H1 (cell line): ENCODE data around the gene ABCA13. TPM values are rescaled to one million over a fixed set of nuclear protein-coding genes. Genes with fewer than 3 reads are reported as not detected.

ENCODE experiments used
- CTCF ChIA-PET: fragments of 300-600 bp; sonication (Branson Sonifier 250); formaldehyde crosslinking; loops from one replicate; lab custom pipeline; 2021; ENCODE audit not compliant: partially characterized antibody; lab: Charles Lee
- POLR2A ChIA-PET: fragments of 300-600 bp; sonication (Branson Sonifier 250); formaldehyde crosslinking; loops from one replicate; lab custom pipeline; 2021; ENCODE audit warnings: inconsistent platforms; ENCODE audit not compliant: partially characterized antibody; lab: Charles Lee
- DNase-seq, 2 experiments: peaks; one replicate each; pipeline versions ENCODE4 v3.0.0 to v3.0.0-alpha.2; 2010 to 2022; ENCODE audit warnings: low spot score in 2 of 2, low read depth in 1 of 2, mixed read lengths in 1 of 2
- FAIRE-seq: peaks from 2 replicates; lab custom pipeline; 2011; peaks lifted over from hg19 to GRCh38; lab: Jason Lieb, UNC
- H2AFZ ChIP-seq: 2 replicates; pipeline ENCODE4 v1.8.1; 2012; ENCODE audit warnings: low read length, inconsistent platforms
- H2AK5ac ChIP-seq: 2 replicates; pipeline ENCODE4 v1.6.1; 2013; ENCODE audit warnings: low read depth, low read length
- H2BK120ac ChIP-seq: replicated peaks from 2 replicates; pipeline ENCODE3; 2013; ENCODE audit warnings: low read depth, low read length, inconsistent platforms
- H2BK12ac ChIP-seq: 2 replicates; pipeline ENCODE4 v1.6.1; 2013; ENCODE audit warnings: low read depth, low read length
- H2BK15ac ChIP-seq: 2 replicates; pipeline ENCODE4 v1.6.1; 2013; ENCODE audit warnings: low read length
- H2BK20ac ChIP-seq: 2 replicates; pipeline ENCODE4 v1.6.1; 2013; ENCODE audit warnings: low read length
- H2BK5ac ChIP-seq: 2 replicates; pipeline ENCODE4 v1.6.1; 2013; ENCODE audit warnings: low read depth, low read length
- H3K14ac ChIP-seq: 2 replicates; pipeline ENCODE4 v1.6.1; 2013; ENCODE audit warnings: inconsistent platforms; ENCODE audit not compliant: insufficient read length
- H3K18ac ChIP-seq: 2 replicates; pipeline ENCODE4 v1.6.1; 2013; ENCODE audit warnings: low read length; ENCODE audit errors: extremely low read depth
- H3K23ac ChIP-seq: 2 replicates; pipeline ENCODE4 v1.6.1; 2013; ENCODE audit warnings: inconsistent platforms; ENCODE audit not compliant: insufficient read length
- H3K23me2 ChIP-seq: 2 replicates; pipeline ENCODE4 v1.6.1; 2013; ENCODE audit warnings: low read depth, low read length
- H3K27ac ChIP-seq: 2 replicates; pipeline ENCODE4 v1.6.1; 2011; ENCODE audit warnings: low read depth, low read length, inconsistent platforms
- H3K27me3 ChIP-seq, 4 experiments: replicated peaks in 1 of 4; 1 replicate in 1 of 4; 2 replicates in 3 of 4; pipeline versions ENCODE4 v1.6.1 to v1.8.1; 2011 to 2013; ENCODE audit warnings: low read length in 3 of 4, mild to moderate bottlenecking in 3 of 4, inconsistent platforms in 2 of 4, mixed read lengths in 2 of 4, moderate library complexity in 1 of 4; ENCODE audit not compliant: control insufficient read depth in 3 of 4, insufficient read depth in 3 of 4; ENCODE audit errors: extremely low read depth in 1 of 4
- H3K36me3 ChIP-seq, 4 experiments: 2 replicates each; pipeline versions ENCODE4 v1.6.1 to v1.8.1; 2011 to 2013; ENCODE audit warnings: mild to moderate bottlenecking in 4 of 4, low read length in 3 of 4, moderate library complexity in 2 of 4, control low read depth in 1 of 4, inconsistent platforms in 1 of 4; ENCODE audit not compliant: insufficient read depth in 4 of 4, control insufficient read depth in 2 of 4
- H3K4ac ChIP-seq: replicated peaks from 2 replicates; pipeline ENCODE3; 2013; ENCODE audit warnings: low read length, low read depth, mixed read lengths, inconsistent platforms; ENCODE audit not compliant: insufficient read length
- H3K4me1 ChIP-seq, 4 experiments: replicated peaks in 1 of 4; 1 replicate in 1 of 4; 2 replicates in 3 of 4; pipeline versions ENCODE4 v1.6.1 to v1.8.1; 2011 to 2013; ENCODE audit warnings: low read length in 3 of 4, inconsistent platforms in 2 of 4, mixed read lengths in 1 of 4; ENCODE audit not compliant: insufficient read depth in 4 of 4, control insufficient read depth in 3 of 4
- H3K4me2 ChIP-seq, 2 experiments: 2 replicates each; pipeline versions ENCODE4 v1.6.1 to v1.8.1; 2011 to 2013; ENCODE audit warnings: low read depth in 2 of 2, low read length in 2 of 2, control low read depth in 1 of 2, inconsistent platforms in 1 of 2, mild to moderate bottlenecking in 1 of 2; ENCODE audit not compliant: insufficient read depth in 1 of 2
- H3K4me3 ChIP-seq, 4 experiments: fragments of 200-600, 300-600 bp in 1 of 4; sonication (generic), shearing (Covaris generic), sonication (Bioruptor Twin) in 1 of 4; 2 replicates each; pipeline versions ENCODE4 v1.5.1 to v1.8.1; 2011 to 2016; ENCODE audit warnings: low read length in 4 of 4, low read depth in 3 of 4, control low read depth in 2 of 4, inconsistent platforms in 2 of 4, mild to moderate bottlenecking in 2 of 4, mixed read lengths in 1 of 4, moderate library complexity in 1 of 4; ENCODE audit not compliant: insufficient read depth in 2 of 4; ENCODE audit errors: extremely low read depth in 1 of 4
- H3K56ac ChIP-seq: replicated peaks from 2 replicates; pipeline ENCODE3; 2013; ENCODE audit warnings: low read depth, mild to moderate bottlenecking, mixed read lengths, low read length, inconsistent platforms; ENCODE audit not compliant: insufficient read length
- H3K79me1 ChIP-seq: 2 replicates; pipeline ENCODE4 v1.6.1; 2013; ENCODE audit warnings: low read depth, low read length, control low read depth
- H3K79me2 ChIP-seq, 2 experiments: 2 replicates each; pipeline versions ENCODE4 v1.6.1 to v1.8.1; 2012 to 2013; ENCODE audit warnings: low read length in 2 of 2, mild to moderate bottlenecking in 2 of 2, inconsistent platforms in 1 of 2; ENCODE audit not compliant: insufficient read depth in 2 of 2, control insufficient read depth in 1 of 2
- H3K9ac ChIP-seq, 4 experiments: replicated peaks in 1 of 4; 1 replicate in 1 of 4; 2 replicates in 3 of 4; pipeline versions ENCODE4 v1.6.1 to v1.8.1; 2011 to 2013; ENCODE audit warnings: low read depth in 3 of 4, low read length in 3 of 4, control low read depth in 2 of 4, mild to moderate bottlenecking in 2 of 4, moderate library complexity in 2 of 4, inconsistent platforms in 1 of 4; ENCODE audit errors: extremely low read depth in 1 of 4
- H3K9me3 ChIP-seq, 2 experiments: 2 replicates each; pipeline versions ENCODE4 v1.6.1 to v1.8.1; 2012 to 2013; ENCODE audit warnings: mild to moderate bottlenecking in 2 of 2, moderate library complexity in 2 of 2, control low read depth in 1 of 2, inconsistent platforms in 1 of 2, low read depth in 1 of 2, low read length in 1 of 2, mixed read lengths in 1 of 2; ENCODE audit not compliant: insufficient read depth in 2 of 2
- H4K20me1 ChIP-seq, 2 experiments: replicated peaks in 1 of 2; 2 replicates each; pipeline versions ENCODE3 to v1.8.1; 2011 to 2013; ENCODE audit warnings: inconsistent platforms in 2 of 2, low read length in 2 of 2, mild to moderate bottlenecking in 1 of 2; ENCODE audit not compliant: insufficient read depth in 2 of 2, control insufficient read depth in 1 of 2
- H4K5ac ChIP-seq: 2 replicates; pipeline ENCODE4 v1.6.1; 2013; ENCODE audit warnings: low read length, low read depth, mixed read lengths, inconsistent platforms; ENCODE audit not compliant: insufficient read length
- H4K8ac ChIP-seq: 2 replicates; pipeline ENCODE4 v1.8.0; 2013; ENCODE audit warnings: mild to moderate bottlenecking, moderate library complexity, low read length, inconsistent platforms; ENCODE audit not compliant: insufficient read depth; ENCODE audit errors: extremely low read depth
- H4K91ac ChIP-seq: replicated peaks from 2 replicates; pipeline ENCODE3; 2013; ENCODE audit warnings: low read length, mixed read lengths, inconsistent platforms; ENCODE audit not compliant: insufficient read length
- CEBPB ChIP-seq: IDR thresholded peaks from 2 replicates; pipeline ENCODE4 v1.6.1; 2012; ENCODE audit warnings: low read depth, low read length
- E2F6 ChIP-seq: IDR thresholded peaks from 2 replicates; pipeline ENCODE4 v1.6.1; 2012; ENCODE audit warnings: inconsistent platforms
- EP300 ChIP-seq, 2 experiments: IDR thresholded peaks; 1 replicate in 1 of 2; 2 replicates in 1 of 2; pipeline ENCODE4 v1.6.1; 2011 to 2012; ENCODE audit warnings: low read depth in 2 of 2, low read length in 2 of 2, mild to moderate bottlenecking in 2 of 2, borderline replicate concordance in 1 of 2, inconsistent platforms in 1 of 2, moderate library complexity in 1 of 2
- FOSL1 ChIP-seq: IDR thresholded peaks from 2 replicates; pipeline ENCODE4 v1.6.1; 2011; ENCODE audit warnings: mild to moderate bottlenecking, low read depth, low read length, moderate library complexity; ENCODE audit not compliant: insufficient read depth
- GABPA ChIP-seq: IDR thresholded peaks from 2 replicates; pipeline ENCODE4 v1.6.1; 2011; ENCODE audit warnings: mild to moderate bottlenecking, low read length, moderate library complexity, borderline replicate concordance; ENCODE audit not compliant: insufficient read depth
- GTF2F1 ChIP-seq: IDR thresholded peaks from 2 replicates; pipeline ENCODE4 v1.6.1; 2012; ENCODE audit warnings: low read depth, low read length, improper control_type of control experiment, borderline replicate concordance
- HDAC6 ChIP-seq: IDR thresholded peaks from one replicate; pipeline ENCODE4 v1.7.1; 2012; ENCODE audit warnings: low read depth, mild to moderate bottlenecking, inconsistent platforms, low read length, moderate library complexity
- JUND ChIP-seq: IDR thresholded peaks from 2 replicates; pipeline ENCODE4 v1.6.1; 2011; ENCODE audit warnings: mild to moderate bottlenecking, improper control_type of control experiment, low read length
- KDM4A ChIP-seq: IDR thresholded peaks from one replicate; pipeline ENCODE4 v1.7.1; 2012; ENCODE audit warnings: low read depth, mild to moderate bottlenecking, moderate library complexity, low read length, inconsistent platforms; ENCODE audit not compliant: severe bottlenecking
- MAFK ChIP-seq: IDR thresholded peaks from 2 replicates; pipeline ENCODE4 v1.6.1; 2012; ENCODE audit warnings: low read depth, mild to moderate bottlenecking, improper control_type of control experiment, low read length
- POLR2A ChIP-seq, 2 experiments: IDR thresholded peaks; 1 replicate in 1 of 2; 2 replicates in 1 of 2; pipeline ENCODE4 v1.6.1; 2011; ENCODE audit warnings: low read depth in 2 of 2, low read length in 2 of 2, mild to moderate bottlenecking in 2 of 2; ENCODE audit errors: control extremely low read depth in 1 of 2
- USF2 ChIP-seq: IDR thresholded peaks from 2 replicates; pipeline ENCODE4 v1.6.1; 2011; ENCODE audit warnings: low read length, improper control_type of control experiment
- WGBS, 2 experiments: shearing (Covaris generic) in 1 of 2; methylation state at CpG; one replicate each; pipeline versions ENCODE4 v1.1.6 to v1.1.7; 2013 to 2015; ENCODE audit warnings: low lambda C conversion rate in 2 of 2, mixed read lengths in 2 of 2, inconsistent platforms in 1 of 2, low coverage in 1 of 2, missing lambda C conversion rate in 1 of 2; ENCODE audit not compliant: insufficient replicate concordance in 2 of 2, insufficient coverage in 1 of 2, insufficient read length in 1 of 2; ENCODE audit errors: extremely low coverage in 1 of 2, missing lambda C conversion rate in 1 of 2; 5-methylcytosine and 5-hydroxymethylcytosine counted together
- polyA plus RNA-seq, 7 experiments: library from polyadenylated mRNA; depleted of rRNA in 3 of 7; stranded (reverse) in 5 of 7; unstranded in 2 of 7; fragments of >200 nt in 5 of 7; fragments of 200-250 nt in 2 of 7; gene quantifications; 1 replicate in 5 of 7; 2 replicates in 1 of 7; 4 replicates in 1 of 7; pipeline versions ENCODE4 v1.2.1 to v1.2.3, GENCODE V29; 2011 to 2013; ENCODE audit warnings: missing spikeins in 2 of 7, mixed read lengths in 2 of 7
- total RNA-seq: library from RNA; stranded (reverse); fragmentation: NEBNext Ultra II Directional; extraction: Animal tissue kit (Norgen Biotek cat#: 25700); gene quantifications from 2 replicates; pipeline ENCODE4 v1.2.1, GENCODE V29; 2021

Gene ABCA13
- total and polyA plus RNA-seq, 2 of the 8 experiments (the other 6 are each of a cell fraction or from before 2014, with no cell fraction given) = 0.07 to 0.09 TPM

- Histone ChIP-seq H3K27ac (no peak overlapping the region), H3K79me2 (no peaks in the 10 kb centered on the region), H3K9ac (no peak overlapping the region), H3K18ac (no peak overlapping the region), H2AK5ac (no peak overlapping the region), H3K14ac (no peak overlapping the region), H3K4ac (no peak overlapping the region), H3K56ac (no peak overlapping the region), H3K27me3 (no peaks in the 10 kb centered on the region), H3K79me1 (no peaks in the 10 kb centered on the region), H2BK5ac (no peak overlapping the region), H3K9me3 (0 out of 4 replicates have a peak, but pooled peaks cover 0 to 2% of the 10 kb centered on the region in 2 experiments), H3K36me3 (no peaks in the 10 kb centered on the region), H3K4me3 (no peak overlapping the region), H2BK120ac (no peak overlapping the region), H3K23me2 (no peaks in the 10 kb centered on the region; the same call in 1 of the 2 replicates), H3K23ac (no peak overlapping the region), H2BK15ac (no peak overlapping the region), H3K4me1 (no peaks in the 10 kb centered on the region), H2BK20ac (no peak overlapping the region), H4K8ac (no peak overlapping the region), H2BK12ac (no peak overlapping the region), H4K20me1 (no peaks in the 10 kb centered on the region), H3K4me2 (no peak overlapping the region), H2AFZ (no peak overlapping the region), H4K91ac (no peak overlapping the region), H4K5ac (no peak overlapping the region)
- TF ChIP-seq GTF2F1 = no peak
- no peak for TF ChIP-seq FOSL1
- TF ChIP-seq CEBPB = no peak
- TF ChIP-seq JUND = no peak
- TF ChIP-seq MAFK = no peak
- no peak for TF ChIP-seq POLR2A (IDR thresholded peaks at IDR 0.05; ENCODE audit: control extremely low read depth in 1 of 2, low read depth in 2 of 2, low read length in 2 of 2)
- no peak for TF ChIP-seq HDAC6
- no peak for TF ChIP-seq USF2
- no peak for TF ChIP-seq EP300 (IDR thresholded peaks at IDR 0.05; ENCODE audit: borderline replicate concordance in 1 of 2, low read depth in 2 of 2, low read length in 2 of 2)
- TF ChIP-seq GABPA = no peak
- no peak for TF ChIP-seq E2F6
- no peak for TF ChIP-seq KDM4A
- DNase-seq (no peak), FAIRE-seq (no peak)
- ChIA-PET CTCF (no interaction called here), POLR2A (no interaction called here)
- WGBS, 2 experiments = 81% methylated on average over 1 of the region's 1 CpG; no CpG with 5 or more reads in 1 of the 2 experiments
These were observed 46.0 kb downstream of the ABCA13 start for GRCh38 chr7:48217266-48217665.
